Vagina (tissue), 2 donors: ENCODE data around the gene CDK14. TPM values are rescaled to one million over a fixed set of nuclear protein-coding genes. Genes with fewer than 3 reads are reported as not detected.

Experiments used
- DNase-seq, 2 donors: peaks; one replicate each; pipeline ENCODE4 v3.0.0-alpha.2; 2017; ENCODE audit errors: extremely low spot score in 2 of 2
- H3K27ac ChIP-seq: fragments of 200-600 bp; sonication (generic); one replicate; pipeline ENCODE4 v1.5.1; 2019
- H3K27me3 ChIP-seq: fragments of 200-600 bp; sonication (generic); one replicate; pipeline ENCODE4 v1.5.1; 2019
- H3K36me3 ChIP-seq, 2 donors: fragments of 200-600 bp; sonication (generic); one replicate each; pipeline ENCODE4 v1.5.1; 2017 to 2019
- H3K4me1 ChIP-seq: fragments of 200-600 bp; sonication (generic); one replicate; pipeline ENCODE4 v1.5.1; 2019
- H3K4me3 ChIP-seq, 2 donors: fragments of 200-600 bp; sonication (generic); 1 replicate in 1 of 2; 2 replicates in 1 of 2; pipeline ENCODE4 v1.5.1; 2016 to 2019
- H3K9me3 ChIP-seq: fragments of 200-600 bp; sonication (generic); one replicate; pipeline ENCODE4 v1.5.1; 2019
- CTCF ChIP-seq, 3 experiments: fragments of 450-650 bp in 2 of 3; fragments of 200-600 bp in 1 of 3; sonication (generic) in 1 of 3; IDR thresholded peaks; one replicate each; pipeline ENCODE4 v1.5.1; 2017 to 2019; ENCODE audit warnings: antibody characterized with exemption in 3 of 3, mild to moderate bottlenecking in 2 of 3, moderate library complexity in 2 of 3
- POLR2A ChIP-seq, 2 donors: fragments of 450-650 bp; IDR thresholded peaks; one replicate each; pipeline ENCODE4 v1.6.1; 2017; ENCODE audit warnings: antibody characterized with exemption in 2 of 2, mild to moderate bottlenecking in 2 of 2, moderate library complexity in 2 of 2
- POLR2AphosphoS5 ChIP-seq, 2 donors: sonication (generic); formaldehyde crosslinking; IDR thresholded peaks; one replicate each; pipeline ENCODE4 v1.9.0; 2017; ENCODE audit warnings: antibody characterized with exemption in 2 of 2, mild to moderate bottlenecking in 2 of 2, low read depth in 1 of 2; ENCODE audit not compliant: insufficient read depth in 1 of 2
- intact Hi-C: fragments of 100-400 bp; cut with DNase I; formaldehyde crosslinking; loops from one replicate; pipeline ENCODE4 v1.15.1; 2023
- total RNA-seq: library from RNA; depleted of rRNA; stranded (reverse); fragments of >200 nt; gene quantifications from one replicate; pipeline ENCODE4 v1.2.3, GENCODE V29; 2016

Gene CDK14
- total RNA-seq, 1 donor from 2014 or later = 21.6 TPM

GRCh38 chr7:91103363-91103762, 507.2 kb downstream of the CDK14 start:
- Histone ChIP-seq H3K4me3 (no peak overlapping the region), H3K36me3 (no peaks in the 10 kb centered on the region), H3K9me3 (no peaks in the 10 kb centered on the region), H3K27ac (no peak overlapping the region), H3K4me1 (no peaks in the 10 kb centered on the region), H3K27me3 (no peaks in the 10 kb centered on the region)
- DNase-seq = no peak
- intact Hi-C loops = no loop called here
- TF ChIP-seq POLR2AphosphoS5 (IDR thresholded peaks at IDR 0.05; ENCODE audit: insufficient read depth in 1 of 2, low read depth in 1 of 2) (no peak), POLR2A (IDR thresholded peaks at IDR 0.05) (no peak)

- H3K36me3 ChIP-seq = no peaks in the 10 kb centered on the region
- H3K4me3 ChIP-seq = no peak overlapping the region
- intact Hi-C loops = no loop called here
- H3K27me3 ChIP-seq = no peaks in the 10 kb centered on the region
- no peaks in the 10 kb centered on the region for H3K4me1 ChIP-seq
- no peak for DNase-seq
- TF ChIP-seq POLR2AphosphoS5 (IDR thresholded peaks at IDR 0.05; ENCODE audit: insufficient read depth in 1 of 2, low read depth in 1 of 2) = no peak
- no peak for TF ChIP-seq CTCF (IDR thresholded peaks at IDR 0.05)
- TF ChIP-seq POLR2A (IDR thresholded peaks at IDR 0.05) = no peak
- H3K9me3 ChIP-seq = no peaks in the 10 kb centered on the region
- H3K27ac ChIP-seq = no peak overlapping the region
Observed at GRCh38 chr7:91107460-91107859, 511.3 kb downstream of the CDK14 start.

- DNase-seq = no peak
- H3K27ac ChIP-seq = no peak overlapping the region
- no peak for TF ChIP-seq POLR2AphosphoS5 (IDR thresholded peaks at IDR 0.05; ENCODE audit: insufficient read depth in 1 of 2, low read depth in 1 of 2)
- no peak for TF ChIP-seq CTCF (IDR thresholded peaks at IDR 0.05)
Observed at GRCh38 chr7:91109200-91109599, 513.1 kb downstream of the CDK14 start.

GRCh38 chr7:91112902-91113341, 516.8 kb downstream of the CDK14 start:
- H3K27ac ChIP-seq = no peak overlapping the region
- intact Hi-C loops = no loop called here
- no peak for DNase-seq
- H3K27me3 ChIP-seq = no peaks in the 10 kb centered on the region
- no peaks in the 10 kb centered on the region for H3K36me3 ChIP-seq
- no peak overlapping the region for H3K4me3 ChIP-seq
- H3K4me1 ChIP-seq = no peaks in the 10 kb centered on the region
- H3K9me3 ChIP-seq = no peaks in the 10 kb centered on the region
- no peak for TF ChIP-seq POLR2AphosphoS5 (IDR thresholded peaks at IDR 0.05; ENCODE audit: insufficient read depth in 1 of 2, low read depth in 1 of 2)
- TF ChIP-seq CTCF (IDR thresholded peaks at IDR 0.05) = no peak
- TF ChIP-seq POLR2A (IDR thresholded peaks at IDR 0.05) = no peak

More at GRCh38 chr7:91109200-91109599, 513.1 kb downstream of the CDK14 start:
- Histone ChIP-seq H3K9me3 (no peaks in the 10 kb centered on the region), H3K4me1 (no peaks in the 10 kb centered on the region), H3K27me3 (no peaks in the 10 kb centered on the region), H3K36me3 (no peaks in the 10 kb centered on the region), H3K4me3 (no peak overlapping the region)
- intact Hi-C loops = no loop called here

- no peaks in the 10 kb centered on the region for H3K4me1 ChIP-seq
- TF ChIP-seq CTCF (IDR thresholded peaks at IDR 0.05) = no peak
- TF ChIP-seq POLR2AphosphoS5 (IDR thresholded peaks at IDR 0.05; ENCODE audit: insufficient read depth in 1 of 2, low read depth in 1 of 2) = no peak
- no peak for TF ChIP-seq POLR2A (IDR thresholded peaks at IDR 0.05)
- no peak overlapping the region for H3K4me3 ChIP-seq
- intact Hi-C loops = no loop called here
- no peaks in the 10 kb centered on the region for H3K9me3 ChIP-seq
- H3K27ac ChIP-seq = no peak overlapping the region
- no peaks in the 10 kb centered on the region for H3K27me3 ChIP-seq
- DNase-seq = no peak
- H3K36me3 ChIP-seq = no peaks in the 10 kb centered on the region
Observed at GRCh38 chr7:91114232-91114631, 518.1 kb downstream of the CDK14 start.
